ENCODE data around the gene SLC5A1. TPM values are rescaled to one million over a fixed set of nuclear protein-coding genes. Genes with fewer than 3 reads are reported as not detected.

The SLC5A1 gene
- total RNA-seq (2014; rRNA removed), result not detected in 2 replicates
- polyA plus RNA-seq (2012), result not detected

DNA sequence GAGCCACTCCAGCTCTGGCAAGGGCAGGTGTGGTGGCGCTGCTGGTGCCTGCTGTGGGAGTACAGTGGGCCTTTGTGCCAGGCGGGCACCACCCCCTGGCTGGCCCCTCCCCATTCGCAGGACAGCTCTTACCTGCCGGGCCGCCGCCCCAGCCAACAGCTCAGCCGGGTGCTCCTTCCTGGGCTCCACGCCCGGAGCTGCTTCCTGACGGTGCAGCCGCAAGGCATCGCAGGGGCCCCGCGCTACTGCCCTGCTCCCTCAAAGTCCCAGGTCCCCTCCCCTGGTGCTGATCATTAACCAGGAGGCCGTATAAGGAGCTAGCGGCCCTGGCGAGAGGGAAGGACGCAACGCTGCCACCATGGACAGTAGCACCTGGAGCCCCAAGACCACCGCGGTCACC lies at the start of gene SLC5A1:
Gene SLC5A1 (plus strand): TSS at position 338 of the 400 bp plus-strand sequence. CDS start 21 bp downstream, at position 359.
- no peak for DNase-seq (ENCODE audit: low read depth)

DNA sequence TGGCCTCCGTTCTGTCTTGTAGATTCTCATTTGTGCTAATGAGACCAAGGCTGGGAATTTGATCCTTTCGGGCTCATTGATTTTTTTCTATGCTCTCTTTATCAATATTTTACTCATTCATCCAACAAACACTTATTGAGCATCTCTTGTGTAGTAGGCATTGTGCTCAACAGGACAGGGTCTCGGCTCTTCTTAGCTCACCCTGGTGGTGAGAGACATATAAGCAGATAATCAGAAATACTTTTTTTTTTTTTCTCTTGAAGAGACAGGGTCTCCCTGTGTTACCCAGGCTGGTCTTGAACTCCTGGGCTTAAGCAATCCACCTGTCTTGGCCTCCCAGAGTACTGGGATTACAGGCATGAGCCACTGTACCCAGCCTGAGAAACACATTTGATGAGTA lies 48.0 kb upstream of the SLC5A1 start:
- DNase-seq (ENCODE audit: low read depth), result no peak

- no peak for DNase-seq (ENCODE audit: low read depth)
These were observed 47.3 kb upstream of the SLC5A1 start for GRCh38 chr22:31995807-31996206.

- DNase-seq (ENCODE audit: low read depth), result no peak
These were observed 44.2 kb upstream of the SLC5A1 start for GRCh38 chr22:31998784-31999385.

GRCh38 chr22:32000181-32000580 lies 42.9 kb upstream of the SLC5A1 start:
- no peak for DNase-seq (ENCODE audit: low read depth)

GRCh38 chr22:32005453-32005852 lies 37.6 kb upstream of the SLC5A1 start:
- DNase-seq (ENCODE audit: low read depth), result peak; percentile 13

GRCh38 chr22:32013200-32013599 lies 29.9 kb upstream of the SLC5A1 start:
- DNase-seq (ENCODE audit: low read depth), result no peak

- no peak for DNase-seq (ENCODE audit: low read depth)
These were observed 27.0 kb upstream of the SLC5A1 start for GRCh38 chr22:32016081-32016480.

DNA sequence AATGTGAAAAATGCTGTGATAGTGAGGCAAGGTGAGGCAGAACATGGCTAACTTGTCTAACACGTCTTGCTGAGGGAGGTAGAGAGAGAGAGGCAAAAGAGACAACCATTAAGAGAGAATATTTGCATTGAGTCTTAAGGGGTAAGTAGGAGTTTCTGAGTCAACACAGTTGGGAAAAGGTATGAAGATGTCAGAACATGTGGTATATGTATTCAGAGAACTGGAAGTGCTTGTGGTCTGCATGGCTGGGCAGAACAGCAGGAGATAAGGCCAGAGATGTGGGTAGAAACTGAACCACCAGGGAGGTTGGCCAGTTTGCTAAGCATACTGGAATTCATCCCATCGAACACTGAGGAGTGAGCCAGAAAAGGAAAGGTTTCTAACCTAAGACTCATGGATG lies 25.0 kb upstream of the SLC5A1 start:
- peak; percentile 17 for DNase-seq (ENCODE audit: low read depth)

DNA sequence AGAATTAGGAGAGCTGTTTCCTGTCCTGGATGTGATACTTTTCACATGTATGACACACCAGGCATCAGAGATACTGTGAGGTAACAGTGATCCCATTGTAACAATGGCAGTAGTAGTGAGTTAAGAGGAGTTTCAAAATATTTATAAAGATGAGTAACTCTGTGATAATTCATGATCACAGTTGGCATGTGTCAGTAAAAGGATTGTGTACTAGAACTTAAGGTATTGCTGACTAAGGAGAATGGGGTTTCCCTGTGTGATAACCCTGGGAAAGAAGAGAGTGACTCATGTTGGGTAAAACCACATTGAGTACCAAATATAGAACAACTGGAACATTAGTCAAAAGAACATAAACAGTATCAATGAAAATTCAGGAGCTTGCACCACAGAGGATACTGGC lies 22.9 kb upstream of the SLC5A1 start:
- peak; percentile 95 for DNase-seq (ENCODE audit: low read depth)

DNA sequence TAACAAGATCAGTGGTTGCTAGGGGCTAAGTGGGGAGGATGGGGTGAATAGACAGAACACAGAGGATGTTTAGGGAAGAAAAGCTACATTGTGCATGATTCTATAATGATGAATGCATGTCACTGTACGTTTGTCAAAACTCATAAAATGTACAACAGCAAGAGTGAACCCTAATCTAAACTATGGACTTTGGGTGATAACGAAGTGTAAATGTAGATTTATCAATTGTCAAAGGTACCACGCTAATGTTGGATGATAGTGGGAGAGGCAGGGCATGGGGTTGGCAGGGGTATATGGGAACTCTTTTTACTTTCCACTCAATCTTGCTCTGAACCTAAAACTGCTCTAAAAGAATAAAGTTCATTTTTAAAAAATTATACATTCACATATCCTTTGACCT lies 21.3 kb upstream of the SLC5A1 start:
- no peak for DNase-seq (ENCODE audit: low read depth)

GRCh38 chr22:32023251-32023827 lies 19.7 kb upstream of the SLC5A1 start:
- DNase-seq (ENCODE audit: low read depth), result no peak

GRCh38 chr22:32024796-32025195 lies 18.3 kb upstream of the SLC5A1 start:
- DNase-seq (ENCODE audit: low read depth), result peak; percentile 35

- no peak for DNase-seq (ENCODE audit: low read depth)
These were observed 12.4 kb upstream of the SLC5A1 start for GRCh38 chr22:32030518-32031247.

- no peak for DNase-seq (ENCODE audit: low read depth)
These were observed 11.6 kb upstream of the SLC5A1 start for GRCh38 chr22:32031466-32031865.

DNA sequence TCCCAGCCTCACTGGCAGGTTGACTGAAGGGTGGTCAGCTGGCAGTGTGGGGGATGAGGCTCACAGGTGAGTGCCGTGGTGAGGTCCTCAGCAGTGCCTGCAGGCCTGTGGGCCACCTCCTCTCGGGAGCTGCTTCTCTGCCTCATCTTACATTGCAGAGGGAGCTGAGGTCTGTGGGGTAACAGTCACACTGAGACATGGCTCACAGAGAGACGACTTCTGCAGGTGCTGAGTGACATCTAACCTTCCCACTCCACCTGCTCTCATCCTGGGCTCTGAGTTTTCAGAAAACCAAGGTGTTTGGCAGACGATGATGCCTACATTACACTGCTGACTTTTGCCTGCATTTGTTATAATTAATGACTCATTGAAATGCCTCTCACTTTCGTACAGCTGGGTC lies 8.8 kb upstream of the SLC5A1 start:
- no peak for DNase-seq (ENCODE audit: low read depth)

DNA sequence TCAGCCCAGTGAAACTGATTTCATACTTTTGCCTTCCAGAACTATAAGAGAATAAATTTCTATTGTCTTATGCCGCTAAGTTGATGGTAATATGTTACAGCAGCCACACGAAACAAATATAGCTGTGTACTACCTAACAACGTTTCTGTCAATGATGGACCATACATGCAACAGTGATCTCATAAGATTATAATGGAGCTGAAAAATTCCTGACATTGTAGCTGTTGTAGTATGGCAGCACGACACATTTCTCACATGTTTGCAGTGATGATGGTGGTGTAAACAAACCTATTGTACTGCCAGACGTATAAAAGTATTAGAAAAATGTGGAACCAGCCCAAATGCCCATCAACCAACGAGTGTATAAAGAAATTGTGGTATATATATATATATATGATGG lies 5.8 kb upstream of the SLC5A1 start:
- no peak for DNase-seq (ENCODE audit: low read depth)

DNA sequence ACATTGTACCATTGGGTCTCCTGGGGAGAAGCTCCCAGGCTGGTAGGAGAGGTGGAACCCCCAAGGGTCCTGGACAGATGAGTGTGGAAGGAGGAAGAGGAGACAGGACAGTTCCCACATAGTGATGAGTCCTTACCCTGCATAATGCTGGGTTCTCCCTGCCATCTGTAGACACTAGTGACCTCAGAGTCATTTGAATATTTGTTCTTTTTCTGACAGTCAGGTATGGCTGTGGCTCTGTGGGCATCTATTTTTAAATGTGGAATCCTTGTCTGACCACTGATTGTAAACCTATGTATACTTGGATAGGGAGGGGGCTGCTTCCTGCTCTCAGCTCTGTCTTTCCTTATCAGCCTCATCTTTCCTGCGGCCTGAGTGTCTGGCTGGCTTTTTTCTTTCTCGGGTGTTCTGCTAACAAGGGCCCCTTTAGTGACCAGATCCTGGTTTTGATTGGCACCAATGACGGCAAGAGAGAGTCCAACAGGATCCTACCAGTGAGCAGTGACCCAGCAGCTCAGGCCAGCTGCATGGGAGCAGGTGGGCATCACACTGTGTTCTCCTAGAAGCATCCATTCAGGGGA lies 2.6 kb upstream of the SLC5A1 start:
- no peak for DNase-seq (ENCODE audit: low read depth)

GRCh38 chr22:32043391-32043790 lies 330 bp downstream of the SLC5A1 start:
- DNase-seq (ENCODE audit: low read depth), result no peak

DNA sequence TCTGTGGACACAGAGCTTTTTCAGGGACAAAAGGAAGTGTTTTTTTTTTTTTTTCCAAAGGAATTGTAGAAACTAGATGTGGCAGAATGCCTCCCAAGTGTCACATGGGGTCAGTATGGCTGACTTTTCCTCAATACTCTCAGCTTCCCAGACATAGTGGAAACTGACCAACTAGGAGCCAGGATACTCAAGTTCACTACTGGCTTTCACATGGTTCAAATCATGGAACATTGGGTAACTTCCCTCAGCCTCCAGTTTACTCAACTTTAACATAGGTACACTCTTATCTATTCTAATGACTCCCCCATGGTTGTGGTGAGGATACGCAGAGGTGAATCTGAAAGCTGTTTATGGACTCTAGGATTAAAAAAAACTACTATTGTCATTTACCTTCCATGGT lies 1.4 kb downstream of the SLC5A1 start:
- DNase-seq (ENCODE audit: low read depth), result no peak

- no peak for DNase-seq (ENCODE audit: low read depth)
These were observed 1.9 kb downstream of the SLC5A1 start for GRCh38 chr22:32044913-32045312.

DNA sequence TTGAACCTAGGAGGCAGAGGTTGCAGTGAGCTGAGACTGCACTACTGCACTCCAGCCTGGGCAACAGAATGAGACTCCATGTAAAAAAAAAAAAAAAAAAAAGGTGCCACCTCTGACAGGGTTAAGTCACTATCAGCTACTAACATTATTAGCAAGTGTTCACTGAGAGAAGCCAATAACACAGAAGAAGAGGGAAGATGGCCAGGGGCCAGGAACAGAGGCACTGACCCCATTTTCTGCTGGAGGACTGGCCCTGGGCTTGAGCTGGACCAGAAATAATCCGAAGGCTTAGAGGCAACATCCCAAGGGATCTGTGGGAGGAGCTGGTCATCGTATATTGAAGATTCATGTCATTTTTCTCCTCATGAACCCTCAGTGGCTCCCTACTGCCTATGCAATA lies 5.0 kb downstream of the SLC5A1 start:
- DNase-seq (ENCODE audit: low read depth), result no peak
